ENCODE data around the gene ACYP2.

GRCh38 chr2:54164106-54164505, 48.7 kb downstream of the ACYP2 start:
- TF ChIP-seq CTCF (IDR thresholded peaks at IDR 0.05) (no peak), POLR2A (IDR thresholded peaks at IDR 0.05) (no peak)
